GM12878 (cell line): ENCODE data around the gene CAPN10. TPM values are rescaled to one million over a fixed set of nuclear protein-coding genes. Genes with fewer than 3 reads are reported as not detected.

Experiments used
- ATF2 ChIP-seq: IDR thresholded peaks from 2 replicates; pipeline ENCODE4 v1.6.1; 2012; ENCODE audit warnings: low read length, inconsistent platforms
- DPF2 ChIP-seq: fragments of 450-650 bp; IDR thresholded peaks from 2 replicates; pipeline ENCODE4 v1.6.1; 2017; ENCODE audit warnings: mild to moderate bottlenecking
- ETV6 ChIP-seq, 2 experiments: fragments of 450-650 bp in 1 of 2; IDR thresholded peaks in 1 of 2; conservative IDR thresholded peaks in 1 of 2; 2 replicates each; pipeline ENCODE4 v1.6.1; 2014; ENCODE audit warnings: antibody characterized with exemption in 1 of 2, borderline replicate concordance in 1 of 2, low read depth in 1 of 2, mild to moderate bottlenecking in 1 of 2, moderate library complexity in 1 of 2
- EZH2 ChIP-seq: IDR thresholded peaks from 2 replicates; pipeline ENCODE4 v1.6.1; 2012; ENCODE audit warnings: low read depth, mild to moderate bottlenecking, control low read depth, inconsistent platforms, low read length, borderline replicate concordance; ENCODE audit not compliant: control insufficient read depth
- HDAC6 ChIP-seq: fragments of 200-600 bp; sonication (generic); IDR thresholded peaks from one replicate; pipeline ENCODE4 v1.8.0; 2017; ENCODE audit warnings: antibody characterized with exemption; ENCODE audit not compliant: unreplicated experiment
- MEF2A ChIP-seq: IDR thresholded peaks from 2 replicates; pipeline ENCODE4 v1.6.1; 2011; ENCODE audit warnings: low read depth, mild to moderate bottlenecking, low read length, moderate library complexity; ENCODE audit not compliant: insufficient read depth
- MTA3 ChIP-seq: IDR thresholded peaks from 2 replicates; pipeline ENCODE4 v1.6.1; 2012; ENCODE audit warnings: low read length, inconsistent platforms, borderline replicate concordance
- NRF1 ChIP-seq: conservative IDR thresholded peaks from 2 replicates; pipeline ENCODE4 v1.6.1; 2011; ENCODE audit warnings: mild to moderate bottlenecking, low read depth, low read length, improper control_type of control experiment
- RAD21 ChIP-seq: IDR thresholded peaks from 2 replicates; pipeline ENCODE4 v1.6.1; 2011; ENCODE audit warnings: mild to moderate bottlenecking, low read depth, low read length, moderate library complexity; ENCODE audit not compliant: insufficient read depth
- RCOR1 ChIP-seq: conservative IDR thresholded peaks from 2 replicates; pipeline ENCODE4 v1.6.1; 2012; ENCODE audit warnings: low read depth, low read length, improper control_type of control experiment
- RFX5 ChIP-seq: IDR thresholded peaks from 2 replicates; pipeline ENCODE4 v1.6.1; 2011; ENCODE audit warnings: low read depth, low read length, improper control_type of control experiment
- STAT3 ChIP-seq: IDR thresholded peaks from 2 replicates; pipeline ENCODE4 v1.6.1; 2011; ENCODE audit warnings: low read depth, low read length, improper control_type of control experiment
- TAF1 ChIP-seq: IDR thresholded peaks from 2 replicates; pipeline ENCODE4 v1.6.1; 2011; ENCODE audit warnings: mild to moderate bottlenecking, low read depth, low read length, borderline replicate concordance
- ZNF687 ChIP-seq: fragments of 450-650 bp; IDR thresholded peaks from 2 replicates; pipeline ENCODE4 v1.6.1; 2017; ENCODE audit warnings: mild to moderate bottlenecking, moderate library complexity
- polyA plus RNA-seq, 11 experiments: library from polyadenylated mRNA; depleted of rRNA in 4 of 11; unstranded in 6 of 11; stranded (reverse) in 5 of 11; fragments of >200 nt; fragmentation: Nextera tagmentation in 4 of 11; fragmentation: Illumina TruSeq in 1 of 11; extraction: Ambion mirVana in 4 of 11; extraction: Trizol in 1 of 11; gene quantifications; 1 replicate in 1 of 11; 2 replicates in 10 of 11; pipeline versions ENCODE4 v1.2.1 to v1.2.3, GENCODE V29; 2011 to 2016; ENCODE audit warnings: inconsistent platforms in 2 of 11, missing spikeins in 2 of 11, low read depth in 1 of 11
- total RNA-seq, 4 experiments: library from RNA; depleted of rRNA in 3 of 4; stranded (reverse); fragments of >200 nt in 3 of 4; fragmentation: Illumina TruSeq in 1 of 4; extraction: Trizol in 1 of 4; gene quantifications; 2 replicates each; pipeline versions ENCODE4 v1.2.1 to v1.2.3, GENCODE V29; 2013 to 2021

The CAPN10 gene
- total and polyA plus RNA-seq, 10 of the 15 experiments (the other 5 are each of a cell fraction or from before 2014, with no cell fraction given): 0.37 to 40.6 (median 17.5) TPM

GRCh38 chr2:240586198-240586918 lies at the start of gene CAPN10 (continued):
- TF ChIP-seq RAD21 (no peak), ETV6 (conservative IDR thresholded peaks at IDR 0.05 in 1 of 2, IDR thresholded peaks at IDR 0.05 in 1 of 2; ENCODE audit: borderline replicate concordance in 1 of 2, low read depth in 1 of 2) (no peak), NRF1 (0 out of 2 replicates have a peak, but pooled peaks have one; percentile 16), HDAC6 (no peak), RCOR1 (no peak; the same call in 1 of the 2 replicates), DPF2 (peak; percentile 54), ATF2 (no peak), STAT3 (no peak), MEF2A (no peak), MTA3 (no peak), TAF1 (peak; percentile 82), EZH2 (no peak), RFX5 (no peak), ZNF687 (no peak; the same call in 1 of the 2 replicates)
